Kidney (tissue), 14 donors: ENCODE data around the gene NAV1. TPM values are rescaled to one million over a fixed set of nuclear protein-coding genes. Genes with fewer than 3 reads are reported as not detected.

Experiments
- DNase-seq, 5 donors: peaks; one replicate each; pipeline ENCODE4 v3.0.0-alpha.2; 2013 to 2020
- FAIRE-seq: peaks from 2 replicates; lab custom pipeline; 2012; peaks lifted over from hg19 to GRCh38; lab: Jason Lieb, UNC
- H3K27ac ChIP-seq, 2 donors: one replicate each; pipeline ENCODE4 v1.7.0; 2013; ENCODE audit warnings: low read depth in 2 of 2, low read length in 2 of 2, inconsistent platforms in 1 of 2
- H3K27me3 ChIP-seq: one replicate; pipeline ENCODE4 v1.7.1; 2013; ENCODE audit warnings: low read length, inconsistent platforms; ENCODE audit not compliant: control insufficient read depth, insufficient read depth
- H3K36me3 ChIP-seq, 3 donors: one replicate each; pipeline versions ENCODE4 v1.7.0 to v1.7.1; 2013; ENCODE audit warnings: low read length in 3 of 3, control low read depth in 1 of 3, inconsistent platforms in 1 of 3; ENCODE audit not compliant: insufficient read depth in 3 of 3, control insufficient read depth in 2 of 3
- H3K4me1 ChIP-seq, 3 donors: one replicate each; pipeline versions ENCODE4 v1.7.0 to v1.7.1; 2013; ENCODE audit warnings: low read length in 3 of 3, inconsistent platforms in 1 of 3, low read depth in 1 of 3; ENCODE audit not compliant: control insufficient read depth in 2 of 3, insufficient read depth in 2 of 3
- H3K4me3 ChIP-seq, 3 donors: one replicate each; pipeline versions ENCODE4 v1.7.0 to v1.8.1; 2013; ENCODE audit warnings: low read length in 3 of 3, control low read depth in 1 of 3, inconsistent platforms in 1 of 3
- H3K9ac ChIP-seq, 3 donors: one replicate each; pipeline versions ENCODE4 v1.7.0 to v1.7.1; 2013; ENCODE audit warnings: low read length in 3 of 3, control low read depth in 1 of 3, inconsistent platforms in 1 of 3
- H3K9me3 ChIP-seq, 3 donors: one replicate each; pipeline versions ENCODE4 v1.7.0 to v1.7.1; 2013; ENCODE audit warnings: low read length in 3 of 3, control low read depth in 1 of 3, inconsistent platforms in 1 of 3; ENCODE audit not compliant: control insufficient read depth in 2 of 3, insufficient read depth in 1 of 3
- CTCF ChIP-seq: IDR thresholded peaks from 3 replicates; pipeline ENCODE4 v1.5.1; 2012; ENCODE audit warnings: mild to moderate bottlenecking, moderate library complexity, borderline replicate concordance; ENCODE audit not compliant: insufficient read depth; ENCODE audit errors: extremely low read depth
- intact Hi-C: fragments of 100-400 bp; cut with DNase I; formaldehyde crosslinking; loops from one replicate; pipeline ENCODE4 v1.11.1; 2022
- polyA plus RNA-seq: library from polyadenylated mRNA; stranded (reverse); fragments of 350-450 nt; fragmentation: Illumina TruSeq; extraction: RNeasy Lipid Tissue Mini Kit (QIAGEN cat#74804); gene quantifications from one replicate; pipeline ENCODE4 v1.2.3, GENCODE V29; 2014; ENCODE audit warnings: low read depth, low replicate concordance; ENCODE audit not compliant: insufficient read depth
- total RNA-seq: library from RNA; stranded (reverse); fragmentation: NEBNext Ultra II Directional; extraction: Animal tissue kit (Norgen Biotek cat#: 25700); gene quantifications from one replicate; pipeline ENCODE4 v1.2.1, GENCODE V29; 2021
- donor health status: control.
- donor health status: control.
- donor health status: control.
- donor health status: control.
- donor health status: control.
- donor health status: DM: yes; HTN: yes; CAD: no.
- donor health status: Normal renal cell carcinoma (clear cell type).

Gene NAV1
- total and polyA plus RNA-seq, 2 donors from 2014 or later: 1.7 to 23.0 TPM

- Histone ChIP-seq H3K4me3 (no peak overlapping the region), H3K27me3 (no peaks in the 10 kb centered on the region), H3K9me3 (no peaks in the 10 kb centered on the region), H3K36me3 (no peaks in the 10 kb centered on the region), H3K4me1 (peaks cover 0 to 4% (median 0%) of the 10 kb centered on the region in 3 donors), H3K27ac (no peak overlapping the region), H3K9ac (no peak overlapping the region)
- FAIRE-seq (no peak), DNase-seq (peak in 1 of 5 donors; percentile 18)
- intact Hi-C loops: no loop called here
- TF ChIP-seq CTCF: no peak
These were observed 16.1 kb downstream of the NAV1 start for GRCh38 chr1:201554789-201555592.

GRCh38 chr1:201555593-201555945, 16.6 kb downstream of the NAV1 start:
- TF ChIP-seq CTCF: no peak
- Histone ChIP-seq H3K9ac (no peak overlapping the region), H3K4me3 (no peak overlapping the region), H3K27ac (no peak overlapping the region), H3K36me3 (no peaks in the 10 kb centered on the region), H3K27me3 (no peaks in the 10 kb centered on the region), H3K4me1 (peaks cover 0 to 4% (median 0%) of the 10 kb centered on the region in 3 donors), H3K9me3 (no peaks in the 10 kb centered on the region)
- DNase-seq (peak in 2 of 5 donors; percentile 27 to 29), FAIRE-seq (no peak)
- intact Hi-C loops: no loop called here

- Histone ChIP-seq H3K4me3 (no peak overlapping the region), H3K27me3 (no peaks in the 10 kb centered on the region), H3K36me3 (no peaks in the 10 kb centered on the region), H3K27ac (no peak overlapping the region), H3K4me1 (peaks cover 0 to 4% (median 0%) of the 10 kb centered on the region in 3 donors), H3K9ac (no peak overlapping the region), H3K9me3 (no peaks in the 10 kb centered on the region)
- FAIRE-seq: no peak
- TF ChIP-seq CTCF: no peak
- intact Hi-C loops: no loop called here
- DNase-seq: peak in 1 of 5 donors; percentile 16
These were observed 18.1 kb downstream of the NAV1 start for GRCh38 chr1:201556841-201557571.
